ENCODE measurements around the gene DENND1A. TPM values are rescaled to one million over a fixed set of nuclear protein-coding genes. Genes with fewer than 3 reads are reported as not detected.

The DENND1A gene
- total and polyA plus RNA-seq, 2 experiments from 2014 or later, result 13.1 to 28.7 TPM

DNA sequence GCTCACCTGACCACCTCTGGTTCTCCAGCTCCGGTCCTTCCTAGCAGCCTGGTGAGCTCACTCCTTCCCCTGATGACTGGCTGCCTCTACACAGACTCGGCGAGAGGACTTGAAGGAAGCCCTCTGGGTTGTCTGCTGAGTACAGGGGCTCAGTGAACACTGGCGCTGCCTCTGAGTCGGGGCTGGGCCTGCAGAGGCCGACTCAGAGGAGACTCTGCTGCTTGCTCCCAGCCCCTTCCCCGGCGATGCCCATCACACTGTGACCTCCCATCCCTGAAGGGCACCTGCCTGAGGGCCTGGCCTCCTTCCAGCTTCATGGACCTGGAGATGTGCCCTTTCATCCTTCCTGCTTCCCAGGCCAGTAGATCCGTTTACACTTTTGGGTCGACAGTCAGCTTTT is 551.9 kb downstream of the DENND1A start (continued):
- TF ChIP-seq REST (IDR thresholded peaks at IDR 0.05; ENCODE audit: unreplicated experiment), result no peak
- no peak for TF ChIP-seq CTCF (conservative IDR thresholded peaks at IDR 0.05; ENCODE audit: low read depth in 2 of 2)
- TF ChIP-seq ZNF114 (CRISPR knock-in tag; IDR thresholded peaks at IDR 0.05), result no peak

- ATAC-seq (no peak), DNase-seq (ENCODE audit: low spot score) (no peak)
- Histone ChIP-seq H3K4me3 (no peak overlapping the region), H3K36me3 (ENCODE audit: insufficient read depth) (no peaks in the 10 kb centered on the region), H3K79me2 (replicated peaks; ENCODE audit: insufficient read depth) (no peaks in the 10 kb centered on the region), H3K4me1 (ENCODE audit: insufficient read depth) (peaks cover 5% of the 10 kb centered on the region; the same call in 1 of the 2 replicates), H3K27me3 (ENCODE audit: insufficient read depth) (peaks cover 23% of the 10 kb centered on the region), H3K4me2 (no peak overlapping the region), H3K27ac (ENCODE audit: low read depth) (no peak overlapping the region), H3K9me2 (ENCODE audit: insufficient read depth) (no peaks in the 10 kb centered on the region), H3F3A (replicated peaks; ENCODE audit: low read depth) (no peaks in the 10 kb centered on the region; the same call in 1 of the 2 replicates), H4K20me1 (replicated peaks; ENCODE audit: insufficient read depth) (no peaks in the 10 kb centered on the region), H2AFZ (no peak overlapping the region)
- no peaks in the 10 kb centered on the region for H3K9me3 Mint-ChIP-seq
- peaks cover 19% of the 10 kb centered on the region for H3K4me1 Mint-ChIP-seq
- H3K27ac Mint-ChIP-seq, result no peak overlapping the region
- no peak overlapping the region for H3K4me3 Mint-ChIP-seq
- peaks cover 39% of the 10 kb centered on the region for H3K27me3 Mint-ChIP-seq (ENCODE audit: insufficient read depth, low read depth, poor library complexity)
- TF ChIP-seq ZNF462 (CRISPR knock-in tag; IDR thresholded peaks at IDR 0.05) (no peak), POLR2AphosphoS5 (IDR thresholded peaks at IDR 0.05; ENCODE audit: low read depth) (no peak)
- H3K36me3 Mint-ChIP-seq (ENCODE audit: low read depth), result no peaks in the 10 kb centered on the region; the same call in 2 of the 3 replicates
Measured at GRCh38 chr9:123377211-123377971, 552.5 kb downstream of the DENND1A start.
